Mesenchymal stem cell (in vitro differentiated cells and primary cell): ENCODE results near the gene RAE1.

Source experiments
- DNase-seq: peaks from one replicate; pipeline ENCODE4 v3.0.0-alpha.2; 2013
- H2AFZ ChIP-seq: one replicate; pipeline ENCODE4 v1.6.1; 2013; ENCODE audit warnings: low read depth, mild to moderate bottlenecking, control low read depth, inconsistent platforms, low read length, moderate library complexity
- H2AK5ac ChIP-seq: 2 replicates; pipeline ENCODE4 v1.6.1; 2013; ENCODE audit warnings: low read length, moderate library complexity, mild to moderate bottlenecking, inconsistent platforms; ENCODE audit not compliant: severe bottlenecking
- H2BK120ac ChIP-seq: one replicate; pipeline ENCODE4 v1.6.1; 2013; ENCODE audit warnings: low read depth, mild to moderate bottlenecking, inconsistent platforms, low read length, moderate library complexity
- H2BK12ac ChIP-seq, 2 experiments: one replicate each; pipeline ENCODE4 v1.6.1; 2013; ENCODE audit warnings: inconsistent platforms in 2 of 2, low read length in 2 of 2, mild to moderate bottlenecking in 2 of 2, moderate library complexity in 2 of 2, control low read depth in 1 of 2
- H2BK15ac ChIP-seq: one replicate; pipeline ENCODE4 v1.6.1; 2013; ENCODE audit warnings: mild to moderate bottlenecking, low read depth, inconsistent platforms; ENCODE audit not compliant: poor library complexity, severe bottlenecking
- H2BK5ac ChIP-seq: 2 replicates; pipeline ENCODE4 v1.6.1; 2013; ENCODE audit warnings: low read depth, mild to moderate bottlenecking, low read length, control low read depth, inconsistent platforms; ENCODE audit not compliant: poor library complexity, severe bottlenecking
- H3K14ac ChIP-seq, 2 experiments: one replicate each; pipeline ENCODE4 v1.6.1; 2013; ENCODE audit warnings: inconsistent platforms in 2 of 2, low read length in 2 of 2, control low read depth in 1 of 2, mild to moderate bottlenecking in 1 of 2, moderate library complexity in 1 of 2
- H3K18ac ChIP-seq, 2 experiments: one replicate each; pipeline ENCODE4 v1.6.1; 2013; ENCODE audit warnings: inconsistent platforms in 2 of 2, low read length in 2 of 2, control low read depth in 1 of 2, low read depth in 1 of 2, mild to moderate bottlenecking in 1 of 2
- H3K23ac ChIP-seq, 2 experiments: one replicate each; pipeline ENCODE4 v1.6.1; 2013; ENCODE audit warnings: inconsistent platforms in 2 of 2, low read length in 2 of 2, mild to moderate bottlenecking in 2 of 2, moderate library complexity in 2 of 2, control low read depth in 1 of 2
- H3K27ac ChIP-seq: 2 replicates; pipeline ENCODE4 v1.5.1; 2013; ENCODE audit warnings: mild to moderate bottlenecking, moderate library complexity, low read length, control low read depth, inconsistent platforms; ENCODE audit not compliant: poor library complexity, severe bottlenecking
- H3K27me3 ChIP-seq, 2 experiments: 2 replicates each; pipeline versions ENCODE4 v1.6.1 to v1.7.0; 2013; ENCODE audit warnings: low read length in 2 of 2, mild to moderate bottlenecking in 2 of 2, moderate library complexity in 2 of 2, control low read depth in 1 of 2, inconsistent platforms in 1 of 2; ENCODE audit not compliant: control insufficient read depth in 1 of 2, insufficient read depth in 1 of 2
- H3K36me3 ChIP-seq, 2 experiments: 2 replicates each; pipeline versions ENCODE4 v1.6.1 to v1.7.0; 2013; ENCODE audit warnings: low read length in 2 of 2, control low read depth in 1 of 2, inconsistent platforms in 1 of 2, low read depth in 1 of 2, mild to moderate bottlenecking in 1 of 2; ENCODE audit not compliant: insufficient read depth in 2 of 2, control insufficient read depth in 1 of 2
- H3K4ac ChIP-seq, 2 experiments: one replicate each; pipeline ENCODE4 v1.6.1; 2013; ENCODE audit warnings: inconsistent platforms in 2 of 2, low read length in 2 of 2, mild to moderate bottlenecking in 2 of 2, moderate library complexity in 2 of 2, control low read depth in 1 of 2, low read depth in 1 of 2
- H3K4me1 ChIP-seq: 2 replicates; pipeline ENCODE4 v1.6.1; 2013; ENCODE audit warnings: low read depth, low read length, control low read depth; ENCODE audit not compliant: control insufficient read depth, insufficient read depth
- H3K4me2 ChIP-seq: 2 replicates; pipeline ENCODE4 v1.6.1; 2013; ENCODE audit warnings: low read length, mild to moderate bottlenecking, inconsistent platforms; ENCODE audit not compliant: poor library complexity, severe bottlenecking
- H3K4me3 ChIP-seq, 2 experiments: 2 replicates each; pipeline versions ENCODE4 v1.5.1 to v1.7.0; 2013; ENCODE audit warnings: low read length in 2 of 2, mild to moderate bottlenecking in 2 of 2, control low read depth in 1 of 2, low read depth in 1 of 2; ENCODE audit not compliant: insufficient read depth in 1 of 2
- H3K79me1 ChIP-seq: replicated peaks from 2 replicates; pipeline ENCODE4 v1.6.1; 2013; ENCODE audit warnings: mild to moderate bottlenecking, control low read depth, low read length, inconsistent platforms; ENCODE audit not compliant: poor library complexity, severe bottlenecking
- H3K9ac ChIP-seq: 2 replicates; pipeline ENCODE4 v1.7.0; 2013; ENCODE audit warnings: mild to moderate bottlenecking, low read length, moderate library complexity
- H3K9me3 ChIP-seq: 2 replicates; pipeline ENCODE4 v1.7.0; 2013; ENCODE audit warnings: mild to moderate bottlenecking, low read length; ENCODE audit not compliant: control insufficient read depth
- H4K8ac ChIP-seq: one replicate; pipeline ENCODE4 v1.6.1; 2013; ENCODE audit warnings: inconsistent platforms, mild to moderate bottlenecking, low read length, moderate library complexity
- H4K91ac ChIP-seq: one replicate; pipeline ENCODE4 v1.6.1; 2013; ENCODE audit warnings: mild to moderate bottlenecking, low read length, inconsistent platforms
- WGBS: methylation state at CpG from one replicate; pipeline ENCODE4 v1.1.7; 2013; ENCODE audit warnings: mixed read lengths; 5-methylcytosine and 5-hydroxymethylcytosine counted together

Gene RAE1

GRCh38 chr20:57403216-57403615 is 52.2 kb downstream of the RAE1 start:
- H2AK5ac ChIP-seq: no peak overlapping the region
- no peak overlapping the region for H3K9ac ChIP-seq
- H3K4me3 ChIP-seq: peak overlapping the region in 1 of 2 experiments; percentile 1
- DNase-seq: no peak
- WGBS: 95% methylated on average over 10 of the region's 10 CpGs
- no peak overlapping the region for H2BK5ac ChIP-seq
- H2BK15ac ChIP-seq: no peak overlapping the region
- no peak overlapping the region for H2BK12ac ChIP-seq
- H3K23ac ChIP-seq: no peak overlapping the region
- peaks cover 54% of the 10 kb centered on the region for H3K79me1 ChIP-seq
- no peak overlapping the region for H3K14ac ChIP-seq
- no peak overlapping the region for H3K18ac ChIP-seq
- peaks cover 43% of the 10 kb centered on the region for H3K4me1 ChIP-seq
- no peak overlapping the region for H4K8ac ChIP-seq
- H3K27ac ChIP-seq: no peak overlapping the region
- H3K27me3 ChIP-seq: no peaks in the 10 kb centered on the region
- H2BK120ac ChIP-seq: no peak overlapping the region
- no peak overlapping the region for H4K91ac ChIP-seq
- no peaks in the 10 kb centered on the region for H3K9me3 ChIP-seq
- no peak overlapping the region for H2AFZ ChIP-seq
- no peak overlapping the region for H3K4ac ChIP-seq
- H3K4me2 ChIP-seq: no peak overlapping the region
- H3K36me3 ChIP-seq: peaks cover 24 to 97% of the 10 kb centered on the region in 2 experiments

GRCh38 chr20:57404006-57404405 is 53.0 kb downstream of the RAE1 start:
- H2AFZ ChIP-seq: no peak overlapping the region
- no peak overlapping the region for H3K14ac ChIP-seq
- no peak overlapping the region for H3K4ac ChIP-seq
- 96% methylated on average over 11 of the region's 11 CpGs for WGBS
- H2BK15ac ChIP-seq: no peak overlapping the region
- peaks cover 31 to 97% of the 10 kb centered on the region in 2 experiments for H3K36me3 ChIP-seq
- peaks cover 41% of the 10 kb centered on the region for H3K4me1 ChIP-seq
- no peak overlapping the region for H3K23ac ChIP-seq
- no peak for DNase-seq
- no peak overlapping the region for H4K8ac ChIP-seq
- no peak overlapping the region for H3K18ac ChIP-seq
- no peaks in the 10 kb centered on the region for H3K27me3 ChIP-seq
- no peak overlapping the region for H3K9ac ChIP-seq
- no peak overlapping the region for H2BK120ac ChIP-seq
- H3K27ac ChIP-seq: no peak overlapping the region
- peaks cover 59% of the 10 kb centered on the region for H3K79me1 ChIP-seq
- H3K4me3 ChIP-seq: no peak overlapping the region
- no peak overlapping the region for H4K91ac ChIP-seq
- H3K4me2 ChIP-seq: no peak overlapping the region
- H2BK5ac ChIP-seq: no peak overlapping the region
- H2AK5ac ChIP-seq: no peak overlapping the region
- no peak overlapping the region for H2BK12ac ChIP-seq
- H3K9me3 ChIP-seq: no peaks in the 10 kb centered on the region

GRCh38 chr20:57404419-57405072 is 53.5 kb downstream of the RAE1 start:
- Histone ChIP-seq H3K4ac (no peak overlapping the region), H3K9ac (no peak overlapping the region), H3K23ac (no peak overlapping the region), H4K8ac (no peak overlapping the region), H3K9me3 (no peaks in the 10 kb centered on the region), H3K14ac (no peak overlapping the region), H2BK12ac (no peak overlapping the region), H3K4me1 (peaks cover 39% of the 10 kb centered on the region), H2BK120ac (no peak overlapping the region), H3K36me3 (peaks cover 34 to 97% of the 10 kb centered on the region in 2 experiments), H2AFZ (no peak overlapping the region), H3K27me3 (no peaks in the 10 kb centered on the region), H3K79me1 (peaks cover 62% of the 10 kb centered on the region), H3K4me3 (no peak overlapping the region), H3K18ac (no peak overlapping the region), H2BK5ac (no peak overlapping the region), H4K91ac (no peak overlapping the region), H2AK5ac (no peak overlapping the region), H3K4me2 (no peak overlapping the region), H3K27ac (no peak overlapping the region), H2BK15ac (no peak overlapping the region)
- WGBS: 97% methylated on average over 22 of the region's 22 CpGs
- no peak for DNase-seq

- WGBS: 95% methylated on average over 16 of the region's 18 CpGs
- Histone ChIP-seq H3K9me3 (no peaks in the 10 kb centered on the region), H3K4me3 (no peak overlapping the region), H3K4me2 (no peak overlapping the region), H2BK5ac (no peak overlapping the region), H4K91ac (no peak overlapping the region), H3K79me1 (peaks cover 56% of the 10 kb centered on the region), H3K23ac (no peak overlapping the region), H3K14ac (no peak overlapping the region), H3K9ac (no peak overlapping the region), H4K8ac (no peak overlapping the region), H2BK120ac (no peak overlapping the region), H3K27ac (no peak overlapping the region), H2AK5ac (no peak overlapping the region), H2BK15ac (no peak overlapping the region), H3K4ac (no peak overlapping the region), H3K4me1 (peaks cover 36% of the 10 kb centered on the region), H2BK12ac (no peak overlapping the region), H2AFZ (no peak overlapping the region), H3K27me3 (no peaks in the 10 kb centered on the region), H3K36me3 (peaks cover 32 to 95% of the 10 kb centered on the region in 2 experiments), H3K18ac (no peak overlapping the region)
- no peak for DNase-seq
These were observed 54.4 kb downstream of the RAE1 start for GRCh38 chr20:57405236-57406016.
